Hepatocyte (in vitro differentiated cells): ENCODE data around the gene TRPC4.

Experiments used
- EZH2 ChIP-seq: fragments of 200-600 bp; sonication (generic); IDR thresholded peaks from 2 replicates; pipeline ENCODE4 v1.6.1; 2016; ENCODE audit warnings: antibody characterized with exemption, mild to moderate bottlenecking, borderline replicate concordance
- EZH2phosphoT487 ChIP-seq: fragments of 200-600 bp; sonication (generic); IDR thresholded peaks from one replicate; pipeline ENCODE4 v1.6.1; 2018; ENCODE audit warnings: antibody characterized with exemption, mild to moderate bottlenecking, low read depth, moderate library complexity; ENCODE audit not compliant: unreplicated experiment, severe bottlenecking
- TF ChIP-seq, protein P1 (sequence below): fragments of 200-600 bp; sonication (generic); IDR thresholded peaks from 2 replicates; pipeline ENCODE4 v1.5.1; 2016; ENCODE audit warnings: antibody characterized with exemption, mild to moderate bottlenecking; ENCODE audit not compliant: poor library complexity

DNA sequence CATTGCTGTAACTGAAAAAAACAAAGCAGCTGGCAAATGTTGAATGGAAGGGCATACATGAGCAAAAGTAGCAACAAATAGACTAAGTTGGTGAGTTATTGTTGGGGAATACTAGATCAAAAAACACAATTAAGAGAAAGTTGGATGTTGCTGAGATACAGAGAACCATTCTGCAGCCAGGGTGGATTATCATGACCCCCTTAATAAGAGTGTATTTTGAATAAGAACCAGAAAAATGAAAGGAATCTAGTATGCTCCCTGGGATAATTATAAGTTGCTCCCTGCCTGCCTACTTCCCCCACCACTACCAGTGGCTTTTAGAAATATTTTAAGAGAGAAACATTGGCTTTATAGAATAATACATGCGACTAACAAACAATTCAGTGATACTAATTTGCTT lies 14.5 kb upstream of the TRPC4 start:
- TF ChIP-seq, protein P1, sequence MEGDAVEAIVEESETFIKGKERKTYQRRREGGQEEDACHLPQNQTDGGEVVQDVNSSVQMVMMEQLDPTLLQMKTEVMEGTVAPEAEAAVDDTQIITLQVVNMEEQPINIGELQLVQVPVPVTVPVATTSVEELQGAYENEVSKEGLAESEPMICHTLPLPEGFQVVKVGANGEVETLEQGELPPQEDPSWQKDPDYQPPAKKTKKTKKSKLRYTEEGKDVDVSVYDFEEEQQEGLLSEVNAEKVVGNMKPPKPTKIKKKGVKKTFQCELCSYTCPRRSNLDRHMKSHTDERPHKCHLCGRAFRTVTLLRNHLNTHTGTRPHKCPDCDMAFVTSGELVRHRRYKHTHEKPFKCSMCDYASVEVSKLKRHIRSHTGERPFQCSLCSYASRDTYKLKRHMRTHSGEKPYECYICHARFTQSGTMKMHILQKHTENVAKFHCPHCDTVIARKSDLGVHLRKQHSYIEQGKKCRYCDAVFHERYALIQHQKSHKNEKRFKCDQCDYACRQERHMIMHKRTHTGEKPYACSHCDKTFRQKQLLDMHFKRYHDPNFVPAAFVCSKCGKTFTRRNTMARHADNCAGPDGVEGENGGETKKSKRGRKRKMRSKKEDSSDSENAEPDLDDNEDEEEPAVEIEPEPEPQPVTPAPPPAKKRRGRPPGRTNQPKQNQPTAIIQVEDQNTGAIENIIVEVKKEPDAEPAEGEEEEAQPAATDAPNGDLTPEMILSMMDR: no peak
- no peak for TF ChIP-seq EZH2
- no peak for TF ChIP-seq EZH2phosphoT487
